Hematopoietic multipotent progenitor cell treated with erythropoietin and hydrocortisone succinate and interleukin-3 and kit ligand, for 4 days (in vitro differentiated cells): ENCODE measurements around the gene PRAMEF20.

ENCODE experiments used
- DNase-seq: peaks from one replicate; pipeline ENCODE4 v3.0.0-alpha.2; 2015

Gene PRAMEF20

GRCh38 chr1:13465515-13465914 is 55.3 kb downstream of the PRAMEF20 start:
- no peak for DNase-seq

- DNase-seq, result peak; percentile 25
Measured at GRCh38 chr1:13469343-13469742, 59.1 kb downstream of the PRAMEF20 start.
